Karpas-422 (cell line): ENCODE results near the gene PSMB4. TPM values are rescaled to one million over a fixed set of nuclear protein-coding genes. Genes with fewer than 3 reads are reported as not detected.
"Not testable (repeated sequence)": the region's sequence is repeated elsewhere in the genome, so short reads cannot be mapped to it uniquely, and the experiment has no call there.

ENCODE experiments used
- DNase-seq: peaks from one replicate; pipeline ENCODE4 v3.0.0-alpha.2; 2015
- H2AFZ ChIP-seq: fragments of 200-600 bp; sonication (generic); 2 replicates; pipeline ENCODE4 v1.6.1; 2014; ENCODE audit warnings: antibody characterized with exemption, low read length, mixed read lengths
- H3K27ac ChIP-seq: fragments of 200-600 bp; sonication (generic); 2 replicates; pipeline ENCODE4 v1.5.1; 2014; ENCODE audit warnings: mild to moderate bottlenecking, low read length, moderate library complexity
- H3K27me3 ChIP-seq: fragments of 200-600 bp; sonication (generic); 2 replicates; pipeline ENCODE4 v1.6.1; 2014; ENCODE audit warnings: low read length, mixed read lengths
- H3K36me3 ChIP-seq: fragments of 200-600 bp; sonication (generic); 2 replicates; pipeline ENCODE4 v1.6.1; 2014; ENCODE audit warnings: low read length, mixed read lengths; ENCODE audit not compliant: insufficient read depth
- H3K4me1 ChIP-seq: fragments of 200-600 bp; sonication (generic); 2 replicates; pipeline ENCODE4 v1.6.1; 2014; ENCODE audit warnings: mild to moderate bottlenecking, low read length, mixed read lengths
- H3K4me2 ChIP-seq: fragments of 200-600 bp; sonication (generic); 2 replicates; pipeline ENCODE4 v1.6.1; 2014; ENCODE audit warnings: low read length, low read depth, mild to moderate bottlenecking; ENCODE audit not compliant: poor library complexity, severe bottlenecking
- H3K4me3 ChIP-seq: fragments of 200-600 bp; sonication (generic); 2 replicates; pipeline ENCODE4 v1.5.1; 2014; ENCODE audit warnings: mild to moderate bottlenecking, antibody characterized with exemption, low read length, mixed read lengths
- H3K79me2 ChIP-seq: fragments of 200-600 bp; sonication (generic); 2 replicates; pipeline ENCODE4 v1.6.1; 2014; ENCODE audit warnings: mild to moderate bottlenecking, low read length, mixed read lengths
- H3K9ac ChIP-seq: fragments of 200-600 bp; sonication (generic); 2 replicates; pipeline ENCODE4 v1.6.0; 2014; ENCODE audit warnings: low read length
- H3K9me2 ChIP-seq: fragments of 200-600 bp; sonication (generic), shearing (Covaris generic); replicated peaks from 2 replicates; pipeline ENCODE4 v1.6.0; 2014; ENCODE audit warnings: mild to moderate bottlenecking, low read length, moderate library complexity; ENCODE audit not compliant: insufficient read depth
- H3K9me3 ChIP-seq: fragments of 300-700, 200-600 bp; sonication (generic); 2 replicates; pipeline ENCODE4 v1.6.1; 2014; ENCODE audit warnings: low read length, mixed read lengths
- H4K20me1 ChIP-seq: fragments of 200-600 bp; sonication (generic); 2 replicates; pipeline ENCODE4 v1.6.1; 2014; ENCODE audit warnings: mild to moderate bottlenecking, antibody characterized with exemption, low read length, low read depth; ENCODE audit not compliant: insufficient read depth
- total RNA-seq: library from RNA; depleted of rRNA; stranded (reverse); fragments of >200 nt; shearing (Covaris generic); gene quantifications from 2 replicates; pipeline ENCODE4 v1.2.3, GENCODE V29; 2014; ENCODE audit warnings: low replicate concordance

Gene PSMB4
- total RNA-seq, 1 experiment from 2014 or later, result 346 TPM

- H3K27me3 ChIP-seq, result no peaks in the 10 kb centered on the region
- no peak overlapping the region for H2AFZ ChIP-seq
- H3K4me3 ChIP-seq, result no peak overlapping the region
- H3K9me3 ChIP-seq, result no peaks in the 10 kb centered on the region
- H3K4me1 ChIP-seq, result no peaks in the 10 kb centered on the region
- H3K27ac ChIP-seq, result no peak overlapping the region
- H3K79me2 ChIP-seq, result 0 out of 2 replicates have a peak, but pooled peaks cover 4% of the 10 kb centered on the region
- H3K9ac ChIP-seq, result no peak overlapping the region
- no peak for DNase-seq
- H3K9me2 ChIP-seq, result no peaks in the 10 kb centered on the region
- no peak overlapping the region for H3K4me2 ChIP-seq
- peaks cover 52% of the 10 kb centered on the region; the same call in 1 of the 2 replicates for H3K36me3 ChIP-seq
- H4K20me1 ChIP-seq, result no peaks in the 10 kb centered on the region
These were observed 12.5 kb downstream of the PSMB4 start for GRCh38 chr1:151411884-151412283.

DNA sequence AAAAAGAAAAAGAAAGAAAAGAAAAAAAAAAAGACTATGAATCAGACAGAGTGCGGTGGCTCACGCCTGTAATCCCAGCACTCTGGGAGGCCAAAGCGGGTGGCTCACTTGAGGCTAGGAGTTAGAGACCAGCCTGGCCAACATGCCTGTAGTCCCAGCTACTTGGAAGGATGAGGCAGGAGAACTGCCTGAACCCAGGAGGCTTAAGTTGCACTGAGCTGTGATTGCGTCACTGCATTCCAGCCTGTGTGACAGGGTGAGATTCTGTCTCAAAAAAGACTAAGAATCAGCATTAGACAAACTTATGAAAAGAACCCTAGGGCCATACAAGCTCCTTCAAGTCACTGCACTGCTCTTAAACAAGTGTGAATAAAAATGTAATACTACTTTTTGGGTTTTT lies 16.9 kb downstream of the PSMB4 start:
- H4K20me1 ChIP-seq, result no peaks in the 10 kb centered on the region
- no peaks in the 10 kb centered on the region for H3K27me3 ChIP-seq
- peaks cover 27% of the 10 kb centered on the region; the same call in 1 of the 2 replicates for H3K36me3 ChIP-seq
- H3K27ac ChIP-seq, result no peak overlapping the region
- DNase-seq, result no peak
- H3K9ac ChIP-seq, result no peak overlapping the region
- H2AFZ ChIP-seq, result no peak overlapping the region
- no peaks in the 10 kb centered on the region for H3K4me1 ChIP-seq
- H3K9me3 ChIP-seq, result no peaks in the 10 kb centered on the region
- H3K79me2 ChIP-seq, result peaks cover 7% of the 10 kb centered on the region; the same call in 1 of the 2 replicates
- no peak overlapping the region for H3K4me2 ChIP-seq
- H3K9me2 ChIP-seq, result no peaks in the 10 kb centered on the region
- no peak overlapping the region for H3K4me3 ChIP-seq

- no peaks in the 10 kb centered on the region for H3K4me1 ChIP-seq
- H3K4me2 ChIP-seq, result no peak overlapping the region
- H3K79me2 ChIP-seq, result peaks cover 7% of the 10 kb centered on the region; the same call in 1 of the 2 replicates
- H3K27ac ChIP-seq, result no peak overlapping the region
- H3K9me2 ChIP-seq, result no peaks in the 10 kb centered on the region
- no peak overlapping the region for H2AFZ ChIP-seq
- peaks cover 19% of the 10 kb centered on the region; the same call in 1 of the 2 replicates for H3K36me3 ChIP-seq
- no peak for DNase-seq
- no peak overlapping the region for H3K9ac ChIP-seq
- no peaks in the 10 kb centered on the region for H4K20me1 ChIP-seq
- no peak overlapping the region for H3K4me3 ChIP-seq
- no peaks in the 10 kb centered on the region for H3K27me3 ChIP-seq
- no peaks in the 10 kb centered on the region for H3K9me3 ChIP-seq
These were observed 18.7 kb downstream of the PSMB4 start for GRCh38 chr1:151418081-151418480.

GRCh38 chr1:151419819-151420218 lies 20.4 kb downstream of the PSMB4 start:
- Histone ChIP-seq H3K4me3 (no peak overlapping the region), H3K4me1 (no peaks in the 10 kb centered on the region), H3K27me3 (no peaks in the 10 kb centered on the region), H3K4me2 (no peak overlapping the region), H3K9ac (no peak overlapping the region), H3K79me2 (peaks cover 3% of the 10 kb centered on the region; the same call in 1 of the 2 replicates), H3K36me3 (peaks cover 32% of the 10 kb centered on the region; the same call in 1 of the 2 replicates), H4K20me1 (no peaks in the 10 kb centered on the region), H3K27ac (no peak overlapping the region), H3K9me2 (no peaks in the 10 kb centered on the region), H3K9me3 (no peaks in the 10 kb centered on the region), H2AFZ (no peak overlapping the region)
- no peak for DNase-seq

GRCh38 chr1:151425103-151425502 lies 25.7 kb downstream of the PSMB4 start:
- Histone ChIP-seq H3K79me2 (peaks cover 20% of the 10 kb centered on the region), H3K36me3 (peaks cover 56% of the 10 kb centered on the region; the same call in 1 of the 2 replicates)
- DNase-seq, result no peak

GRCh38 chr1:151428068-151428467 lies 28.7 kb downstream of the PSMB4 start:
- Histone ChIP-seq H3K9me3 (no peaks in the 10 kb centered on the region), H3K79me2 (peaks cover 49% of the 10 kb centered on the region), H3K4me3 (no peak overlapping the region), H2AFZ (no peak overlapping the region), H3K36me3 (peaks cover 49% of the 10 kb centered on the region; the same call in 1 of the 2 replicates), H3K4me2 (no peak overlapping the region), H3K27me3 (no peaks in the 10 kb centered on the region), H3K27ac (no peak overlapping the region), H3K9me2 (no peaks in the 10 kb centered on the region), H3K9ac (no peak overlapping the region), H4K20me1 (peaks cover 6% of the 10 kb centered on the region; the same call in 1 of the 2 replicates), H3K4me1 (no peaks in the 10 kb centered on the region)
- no peak for DNase-seq

More at GRCh38 chr1:151425103-151425502, 25.7 kb downstream of the PSMB4 start:
- Histone ChIP-seq H4K20me1 (no peaks in the 10 kb centered on the region), H3K4me3 (no peak overlapping the region), H3K9ac (no peak overlapping the region), H3K9me3 (no peaks in the 10 kb centered on the region), H2AFZ (no peak overlapping the region), H3K4me2 (no peak overlapping the region), H3K9me2 (no peaks in the 10 kb centered on the region), H3K4me1 (no peaks in the 10 kb centered on the region), H3K27ac (no peak overlapping the region), H3K27me3 (no peaks in the 10 kb centered on the region)

DNA sequence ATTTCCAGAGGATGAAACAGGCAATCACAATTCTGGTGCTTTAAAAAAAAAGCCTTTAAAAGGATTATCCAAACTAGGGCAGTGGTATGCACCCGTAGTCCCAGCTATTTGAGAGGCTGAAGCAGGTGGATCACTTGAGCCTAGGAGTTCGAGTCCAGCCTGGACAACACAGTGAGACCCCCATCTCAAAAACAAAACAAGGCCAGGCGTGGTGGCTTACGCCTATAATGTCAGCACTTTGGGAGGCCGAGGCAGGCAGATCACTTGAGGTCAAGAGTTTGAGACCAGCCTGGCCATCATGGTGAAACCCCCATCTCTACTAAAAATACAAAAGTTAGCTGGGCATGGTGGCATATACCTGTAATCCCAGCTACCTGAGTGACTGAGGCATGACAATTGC lies 34.5 kb downstream of the PSMB4 start:
- not testable (repeated sequence) for H3K4me1 ChIP-seq, DNase-seq, H3K27ac ChIP-seq, H3K4me3 ChIP-seq, H3K9me2 ChIP-seq, H3K36me3 ChIP-seq, H3K4me2 ChIP-seq, H2AFZ ChIP-seq, H3K9ac ChIP-seq, H3K9me3 ChIP-seq, H3K27me3 ChIP-seq
- peaks cover 90% of the 10 kb centered on the region for H3K79me2 ChIP-seq
- peaks cover 10% of the 10 kb centered on the region; the same call in 1 of the 2 replicates for H4K20me1 ChIP-seq

DNA sequence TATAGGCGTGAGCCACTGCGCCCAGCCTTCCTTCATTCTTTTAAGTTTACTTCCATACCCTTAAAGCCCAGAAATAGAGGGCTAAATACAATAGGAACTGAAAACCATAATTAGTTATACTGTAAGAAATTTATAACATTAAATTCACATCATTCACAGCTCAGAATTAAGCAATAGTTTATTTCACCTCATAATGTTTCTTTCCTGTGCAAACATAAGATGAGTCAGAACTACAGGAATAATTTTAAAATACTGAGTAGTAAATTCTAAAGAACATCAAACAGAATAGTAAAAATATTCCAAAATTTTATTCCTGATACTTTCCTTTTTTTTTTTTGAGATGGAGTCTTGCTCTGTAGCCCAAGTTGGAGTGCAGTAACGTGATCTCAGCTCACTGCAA lies 35.8 kb downstream of the PSMB4 start:
- no peak overlapping the region for H2AFZ ChIP-seq
- peaks cover 10% of the 10 kb centered on the region; the same call in 1 of the 2 replicates for H4K20me1 ChIP-seq
- DNase-seq, result no peak
- H3K27ac ChIP-seq, result no peak overlapping the region
- no peak overlapping the region for H3K9ac ChIP-seq
- H3K4me1 ChIP-seq, result no peaks in the 10 kb centered on the region
- peaks cover 97% of the 10 kb centered on the region for H3K79me2 ChIP-seq
- H3K9me3 ChIP-seq, result no peaks in the 10 kb centered on the region
- no peaks in the 10 kb centered on the region for H3K9me2 ChIP-seq
- H3K4me2 ChIP-seq, result no peak overlapping the region
- H3K27me3 ChIP-seq, result no peaks in the 10 kb centered on the region
- peaks cover 5% of the 10 kb centered on the region; the same call in 1 of the 2 replicates for H3K36me3 ChIP-seq
- no peak overlapping the region for H3K4me3 ChIP-seq
